GM18499 (cell line): ENCODE results near the gene PCDH17.

ENCODE experiments used
- ATAC-seq: cut with Tn5 transposase; IDR thresholded peaks from one replicate; pipeline ENCODE4 v1.9.1; 2021; ENCODE audit warnings: moderate number of reproducible peaks; ENCODE audit not compliant: insufficient read depth, unreplicated experiment

Gene PCDH17, protein sequence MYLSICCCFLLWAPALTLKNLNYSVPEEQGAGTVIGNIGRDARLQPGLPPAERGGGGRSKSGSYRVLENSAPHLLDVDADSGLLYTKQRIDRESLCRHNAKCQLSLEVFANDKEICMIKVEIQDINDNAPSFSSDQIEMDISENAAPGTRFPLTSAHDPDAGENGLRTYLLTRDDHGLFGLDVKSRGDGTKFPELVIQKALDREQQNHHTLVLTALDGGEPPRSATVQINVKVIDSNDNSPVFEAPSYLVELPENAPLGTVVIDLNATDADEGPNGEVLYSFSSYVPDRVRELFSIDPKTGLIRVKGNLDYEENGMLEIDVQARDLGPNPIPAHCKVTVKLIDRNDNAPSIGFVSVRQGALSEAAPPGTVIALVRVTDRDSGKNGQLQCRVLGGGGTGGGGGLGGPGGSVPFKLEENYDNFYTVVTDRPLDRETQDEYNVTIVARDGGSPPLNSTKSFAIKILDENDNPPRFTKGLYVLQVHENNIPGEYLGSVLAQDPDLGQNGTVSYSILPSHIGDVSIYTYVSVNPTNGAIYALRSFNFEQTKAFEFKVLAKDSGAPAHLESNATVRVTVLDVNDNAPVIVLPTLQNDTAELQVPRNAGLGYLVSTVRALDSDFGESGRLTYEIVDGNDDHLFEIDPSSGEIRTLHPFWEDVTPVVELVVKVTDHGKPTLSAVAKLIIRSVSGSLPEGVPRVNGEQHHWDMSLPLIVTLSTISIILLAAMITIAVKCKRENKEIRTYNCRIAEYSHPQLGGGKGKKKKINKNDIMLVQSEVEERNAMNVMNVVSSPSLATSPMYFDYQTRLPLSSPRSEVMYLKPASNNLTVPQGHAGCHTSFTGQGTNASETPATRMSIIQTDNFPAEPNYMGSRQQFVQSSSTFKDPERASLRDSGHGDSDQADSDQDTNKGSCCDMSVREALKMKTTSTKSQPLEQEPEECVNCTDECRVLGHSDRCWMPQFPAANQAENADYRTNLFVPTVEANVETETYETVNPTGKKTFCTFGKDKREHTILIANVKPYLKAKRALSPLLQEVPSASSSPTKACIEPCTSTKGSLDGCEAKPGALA (N-terminal part only)

GRCh38 chr13:57631596-57632275 is at the start of gene PCDH17:
PCDH17 (plus strand) TSS chr13:57631744; CDS start chr13:57632547, 803 bp downstream.
- ATAC-seq: no peak

GRCh38 chr13:57582032-57582431 is 49.5 kb upstream of the PCDH17 start:
- no peak for ATAC-seq

DNA sequence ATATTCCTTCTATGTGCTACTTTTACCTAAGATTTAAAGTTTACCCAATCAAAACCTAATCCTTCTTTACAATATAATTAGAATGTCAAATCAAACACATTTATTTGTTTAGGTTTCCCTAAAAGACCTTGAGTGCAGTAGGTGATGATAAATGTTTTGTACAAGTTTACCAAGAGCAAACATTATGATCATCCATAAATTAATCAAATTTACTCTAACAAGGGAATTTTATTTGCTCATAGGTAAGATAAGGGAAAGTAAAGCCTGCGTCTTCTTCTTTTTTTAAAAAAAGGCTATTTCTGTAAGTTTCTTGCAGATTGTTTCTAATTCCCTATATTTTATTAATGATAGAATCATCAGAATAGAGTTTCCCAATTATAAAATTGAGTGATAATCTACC is 48.0 kb upstream of the PCDH17 start:
- no peak for ATAC-seq

GRCh38 chr13:57588639-57589038 is 42.9 kb upstream of the PCDH17 start:
- no peak for ATAC-seq

DNA sequence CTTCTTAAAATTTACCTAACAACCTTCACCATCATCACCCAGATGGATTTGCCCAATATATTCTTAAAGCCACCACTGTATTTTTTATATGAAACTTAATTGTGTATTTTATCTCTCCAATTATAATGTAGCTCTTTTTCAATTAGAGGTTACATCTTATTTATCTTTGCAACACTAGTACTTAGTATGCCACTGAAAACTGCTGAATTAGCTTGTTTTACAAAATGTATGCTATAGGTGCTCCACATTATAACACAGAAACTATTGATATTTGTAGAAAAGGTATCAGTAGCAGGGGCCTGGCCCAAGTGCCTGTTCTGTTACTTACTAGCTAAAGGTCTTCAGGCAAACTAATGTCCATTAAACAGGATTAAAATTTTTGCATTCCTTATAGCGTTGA is 35.8 kb upstream of the PCDH17 start:
- no peak for ATAC-seq

- ATAC-seq: no peak
These were observed 30.0 kb upstream of the PCDH17 start for GRCh38 chr13:57601536-57601935.

DNA sequence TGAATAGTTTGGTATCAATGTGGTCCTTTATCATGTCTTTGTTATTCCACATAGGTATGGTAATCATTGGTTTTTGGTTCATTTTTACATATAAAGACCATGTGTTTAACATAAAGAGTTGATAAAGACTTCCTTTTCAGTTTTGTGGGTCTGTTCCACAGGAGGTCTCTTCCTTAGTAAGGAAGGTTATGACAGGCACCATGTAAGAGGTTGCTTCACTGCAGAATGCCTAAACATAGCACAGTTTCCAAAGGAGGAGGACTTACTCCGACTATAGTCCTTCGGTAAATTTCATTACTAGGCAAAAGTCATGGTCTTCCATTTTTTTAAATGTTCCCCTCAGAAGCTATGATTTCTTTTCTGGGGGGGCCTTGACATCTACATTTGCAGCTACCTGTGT is 27.1 kb upstream of the PCDH17 start:
- ATAC-seq: no peak

- no peak for ATAC-seq
These were observed 19.6 kb upstream of the PCDH17 start for GRCh38 chr13:57611969-57612368.

DNA sequence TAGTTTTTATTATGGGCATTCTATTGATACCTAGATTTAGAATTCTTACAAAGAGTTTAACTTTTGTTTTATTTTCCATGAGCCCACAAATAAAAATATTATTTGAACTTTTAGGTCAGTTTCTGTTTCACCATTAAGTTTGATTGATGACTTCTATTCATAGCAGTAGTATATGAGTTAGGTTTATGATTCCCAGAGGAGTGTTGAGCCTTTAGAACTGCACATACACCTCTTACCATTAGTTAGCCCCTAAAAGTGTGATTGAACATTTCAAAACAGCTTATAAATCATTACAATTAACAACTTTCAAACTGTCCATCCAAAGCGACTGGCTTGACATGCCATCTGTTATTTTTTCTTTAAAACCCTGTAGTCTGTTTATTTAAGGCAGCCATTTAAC is 19.0 kb upstream of the PCDH17 start:
- ATAC-seq: no peak

GRCh38 chr13:57624565-57625435 is 6.7 kb upstream of the PCDH17 start:
- ATAC-seq: no peak

- ATAC-seq: no peak
These were observed 3.9 kb upstream of the PCDH17 start for GRCh38 chr13:57627663-57628062.

- no peak for ATAC-seq
These were observed 2.1 kb upstream of the PCDH17 start for GRCh38 chr13:57629391-57629804.

DNA sequence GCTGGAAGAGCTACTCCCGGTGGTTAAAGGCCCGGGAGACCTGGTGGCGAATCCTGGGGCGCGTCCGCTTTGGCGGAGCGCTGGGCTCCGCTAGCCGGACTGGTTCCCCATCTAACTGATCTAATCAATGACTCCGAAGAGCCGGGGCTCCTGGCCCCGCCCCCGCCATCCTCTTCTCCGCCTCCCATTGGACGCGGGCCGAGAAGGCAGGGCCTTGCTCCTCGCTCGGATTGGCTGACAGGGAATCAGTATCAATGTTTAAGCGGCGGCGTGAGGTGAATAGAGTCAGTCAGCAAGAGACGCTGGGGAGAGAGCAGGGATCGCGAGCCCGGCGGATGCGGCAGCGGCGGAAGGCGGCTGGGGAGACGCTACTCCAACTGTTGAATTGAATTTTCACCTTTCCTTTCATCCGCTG is 1.7 kb upstream of the PCDH17 start:
- ATAC-seq: no peak

GRCh38 chr13:57630661-57631595 is 616 bp upstream of the PCDH17 start:
- ATAC-seq: no peak

DNA sequence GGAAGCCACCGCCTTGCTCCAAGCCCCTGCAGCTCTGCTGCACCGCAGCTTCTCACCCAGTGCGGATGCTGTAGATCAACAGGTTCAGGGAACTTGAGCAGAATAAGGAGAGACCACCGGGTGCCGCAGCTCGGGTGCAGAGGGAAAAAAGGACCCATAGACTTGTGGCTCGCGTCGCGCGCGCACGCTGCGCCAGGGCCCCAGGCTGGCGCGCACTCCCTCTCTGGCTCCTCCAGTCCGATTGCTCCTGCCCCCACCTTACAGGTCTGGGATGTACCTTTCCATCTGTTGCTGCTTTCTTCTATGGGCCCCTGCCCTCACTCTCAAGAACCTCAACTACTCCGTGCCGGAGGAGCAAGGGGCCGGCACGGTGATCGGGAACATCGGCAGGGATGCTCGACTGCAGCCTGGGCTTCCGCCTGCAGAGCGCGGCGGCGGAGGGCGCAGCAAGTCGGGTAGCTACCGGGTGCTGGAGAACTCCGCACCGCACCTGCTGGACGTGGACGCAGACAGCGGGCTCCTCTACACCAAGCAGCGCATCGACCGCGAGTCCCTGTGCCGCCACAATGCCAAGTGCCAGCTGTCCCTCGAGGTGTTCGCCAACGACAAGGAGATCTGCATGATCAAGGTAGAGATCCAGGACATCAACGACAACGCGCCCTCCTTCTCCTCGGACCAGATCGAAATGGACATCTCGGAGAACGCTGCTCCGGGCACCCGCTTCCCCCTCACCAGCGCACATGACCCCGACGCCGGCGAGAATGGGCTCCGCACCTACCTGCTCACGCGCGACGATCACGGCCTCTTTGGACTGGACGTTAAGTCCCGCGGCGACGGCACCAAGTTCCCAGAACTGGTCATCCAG is 964 bp downstream of the PCDH17 start:
- ATAC-seq: no peak

DNA sequence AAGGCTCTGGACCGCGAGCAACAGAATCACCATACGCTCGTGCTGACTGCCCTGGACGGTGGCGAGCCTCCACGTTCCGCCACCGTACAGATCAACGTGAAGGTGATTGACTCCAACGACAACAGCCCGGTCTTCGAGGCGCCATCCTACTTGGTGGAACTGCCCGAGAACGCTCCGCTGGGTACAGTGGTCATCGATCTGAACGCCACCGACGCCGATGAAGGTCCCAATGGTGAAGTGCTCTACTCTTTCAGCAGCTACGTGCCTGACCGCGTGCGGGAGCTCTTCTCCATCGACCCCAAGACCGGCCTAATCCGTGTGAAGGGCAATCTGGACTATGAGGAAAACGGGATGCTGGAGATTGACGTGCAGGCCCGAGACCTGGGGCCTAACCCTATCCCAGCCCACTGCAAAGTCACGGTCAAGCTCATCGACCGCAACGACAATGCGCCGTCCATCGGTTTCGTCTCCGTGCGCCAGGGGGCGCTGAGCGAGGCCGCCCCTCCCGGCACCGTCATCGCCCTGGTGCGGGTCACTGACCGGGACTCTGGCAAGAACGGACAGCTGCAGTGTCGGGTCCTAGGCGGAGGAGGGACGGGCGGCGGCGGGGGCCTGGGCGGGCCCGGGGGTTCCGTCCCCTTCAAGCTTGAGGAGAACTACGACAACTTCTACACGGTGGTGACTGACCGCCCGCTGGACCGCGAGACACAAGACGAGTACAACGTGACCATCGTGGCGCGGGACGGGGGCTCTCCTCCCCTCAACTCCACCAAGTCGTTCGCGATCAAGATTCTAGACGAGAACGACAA is 1.8 kb downstream of the PCDH17 start:
- no peak for ATAC-seq
